A549 treated with dexamethasone at 1 μM for 4 hours (cell line): ENCODE results near the gene GPATCH2. TPM values are rescaled to one million over a fixed set of nuclear protein-coding genes. Genes with fewer than 3 reads are reported as not detected.

Experiments used
- total RNA-seq: library from RNA; stranded (reverse); fragments of 200-300 nt; extraction: Qiagen RNA extraction; gene quantifications from 5 replicates; pipeline ENCODE4 v1.2.3, GENCODE V29; 2022

Gene GPATCH2
- 7.3 to 9.9 TPM (median 8.5 TPM) in 5 replicates for total RNA-seq

GRCh38 chr1:217630711-217631591 is at the start of gene GPATCH2, which contains the start of gene SPATA17:
Gene GPATCH2, minus strand, starts transcription at chr1:217631090. Its CDS starts 119 bp downstream, at chr1:217630971.
Gene SPATA17, plus strand, starts transcription at chr1:217631344. Its CDS starts 35 bp downstream, at chr1:217631379.

Other genes starting within 250 kb of the GPATCH2 start
- 1.7 to 3.0 TPM (median 1.9 TPM) in 5 replicates for gene SPATA17, start 254 bp upstream of the GPATCH2 start, total RNA-seq